SK-MEL-5 (cell line): ENCODE data around the gene IFITM1. TPM values are rescaled to one million over a fixed set of nuclear protein-coding genes. Genes with fewer than 3 reads are reported as not detected.
"Not testable (repeated sequence)": the region's sequence is repeated elsewhere in the genome, so short reads cannot be mapped to it uniquely, and the experiment has no call there.

Experiments
- DNase-seq: peaks from one replicate; pipeline ENCODE4 v3.0.0-alpha.2; 2016; ENCODE audit warnings: low read depth, low spot score
- in situ Hi-C: cut with HindIII; loops from 2 replicates; pipeline ENCODE4 v1.10.0; 2016; ENCODE audit warnings: low sequenced_read_pairs, high pct_unique_total_duplicates, low pct_unique_long_range_greater_than_20kb
- total RNA-seq: library from RNA; depleted of rRNA; stranded (reverse); fragments of >200 nt; shearing (Covaris generic); gene quantifications from 2 replicates; pipeline ENCODE4 v1.2.3, GENCODE V29; 2014

IFITM1 gene
- total RNA-seq, 1 experiment from 2014 or later: 0.79 TPM

- DNase-seq: no peak
- in situ Hi-C loops: no loop called here
Observed at GRCh38 chr11:315516-315994, 1.7 kb downstream of the IFITM1 start.

GRCh38 chr11:316031-316701, 2.3 kb downstream of the IFITM1 start:
- in situ Hi-C loops: no loop called here

GRCh38 chr11:316891-317301, 3.1 kb downstream of the IFITM1 start:
- in situ Hi-C loops: no loop called here
- DNase-seq: no peak

More at GRCh38 chr11:316031-316701, 2.3 kb downstream of the IFITM1 start:
- DNase-seq: no peak

- in situ Hi-C loops, DNase-seq: not testable (repeated sequence)
Observed at GRCh38 chr11:317668-318404, 4.0 kb downstream of the IFITM1 start.

DNA sequence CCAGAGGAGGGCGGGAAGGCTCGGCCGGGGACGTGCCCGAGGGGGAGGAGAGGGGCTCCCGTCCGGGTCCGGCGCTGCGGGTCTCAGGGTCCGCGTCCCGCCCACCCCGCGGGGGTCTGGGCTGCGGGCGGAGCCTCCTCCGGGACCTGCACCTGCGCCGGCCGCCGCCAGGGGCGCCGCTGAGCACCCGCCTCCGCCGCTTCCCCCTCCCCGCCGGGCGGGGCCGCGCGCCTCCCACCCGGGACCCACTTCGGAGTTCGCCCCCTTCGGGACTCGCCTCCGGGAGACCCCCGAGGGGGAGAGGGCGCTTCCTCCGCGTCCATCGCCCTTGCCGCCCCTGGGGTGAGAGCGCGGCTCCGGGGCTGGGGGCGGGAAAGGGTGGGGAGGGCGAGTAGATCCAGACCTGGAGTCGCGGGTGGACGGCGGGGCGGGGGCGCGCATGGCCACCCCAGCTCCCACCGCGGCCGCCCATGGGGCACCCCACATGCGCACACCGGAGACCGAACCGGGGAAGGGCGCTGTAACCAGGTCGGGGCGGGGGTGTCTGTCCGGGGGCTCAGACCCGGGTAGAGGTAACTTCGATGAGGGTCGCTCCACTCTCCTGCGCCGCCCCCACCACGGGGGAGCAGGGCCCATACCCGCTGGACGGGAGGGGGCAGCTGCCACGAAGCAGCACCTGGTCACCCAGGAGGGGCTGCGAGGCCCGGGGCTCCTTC, 4.7 kb downstream of the IFITM1 start:
- DNase-seq, in situ Hi-C loops: not testable (repeated sequence)

GRCh38 chr11:319121-319887, 5.5 kb downstream of the IFITM1 start:
- DNase-seq, in situ Hi-C loops: not testable (repeated sequence)

- in situ Hi-C loops, DNase-seq: not testable (repeated sequence)
Observed at GRCh38 chr11:319888-320273, 6.0 kb downstream of the IFITM1 start.

DNA sequence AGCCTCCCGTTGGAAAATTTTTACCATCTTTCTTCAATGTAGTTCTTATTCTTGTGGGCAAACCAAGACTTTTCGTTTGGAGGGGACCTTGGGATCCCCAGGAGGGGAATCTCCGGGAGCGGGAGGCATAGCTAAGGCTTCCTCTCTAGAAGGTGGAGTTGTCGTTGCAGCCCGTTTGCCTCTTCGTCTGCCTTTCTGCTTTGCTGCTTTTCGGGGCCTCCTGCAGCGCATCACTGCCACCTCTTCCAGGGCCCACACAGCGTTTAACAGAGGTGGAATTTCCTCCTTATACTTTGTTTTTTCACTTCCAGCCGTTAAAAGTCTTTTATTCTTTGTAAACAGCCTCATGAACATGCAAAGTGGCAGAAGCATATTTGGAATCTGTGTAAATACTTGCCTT, 10.3 kb downstream of the IFITM1 start:
- in situ Hi-C loops: no loop called here
- DNase-seq: no peak

DNA sequence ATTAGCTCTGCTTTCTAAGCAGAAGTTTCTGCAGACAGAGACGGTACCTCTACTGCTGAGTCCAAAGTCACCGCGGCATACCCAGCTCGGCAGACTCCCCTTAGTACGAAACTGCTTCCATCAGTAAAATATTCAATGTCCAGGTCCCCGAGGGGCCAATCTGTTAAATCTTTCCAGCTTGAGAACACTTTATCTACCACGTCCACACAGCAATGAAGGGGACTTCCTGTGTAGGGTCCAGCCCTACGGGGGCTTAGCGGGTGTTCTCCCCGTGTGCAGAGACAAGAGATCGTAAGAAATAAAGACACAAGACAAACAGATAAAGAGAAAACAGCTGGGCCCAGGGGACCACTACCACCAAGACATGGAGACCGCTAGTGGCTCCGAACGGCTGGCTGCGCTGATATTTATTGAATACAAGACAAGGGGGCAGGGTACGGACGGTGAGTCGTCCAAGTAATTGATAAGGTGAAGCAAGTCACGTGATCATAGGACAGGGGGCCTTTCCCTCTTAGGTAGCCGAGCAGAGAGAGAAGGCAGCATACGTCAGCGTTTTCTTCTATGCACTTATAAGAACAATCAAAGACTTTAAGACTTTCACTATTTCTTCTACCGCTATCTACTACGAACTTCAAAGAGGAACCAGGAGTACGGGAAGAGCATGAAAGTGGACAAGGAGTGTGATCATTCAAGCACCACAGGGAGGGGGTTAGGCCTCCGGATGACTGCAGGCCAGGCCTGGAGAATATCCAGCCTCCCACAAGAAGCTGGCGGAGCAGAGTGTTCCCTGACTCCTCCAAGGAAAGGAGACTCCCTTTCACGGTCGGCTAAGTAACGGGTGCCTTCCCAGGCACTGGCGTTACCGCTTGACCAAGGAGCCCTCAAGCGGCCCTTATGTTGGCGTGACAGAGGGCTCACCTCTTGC, 11.0 kb downstream of the IFITM1 start:
- in situ Hi-C loops: not testable (repeated sequence)

DNA sequence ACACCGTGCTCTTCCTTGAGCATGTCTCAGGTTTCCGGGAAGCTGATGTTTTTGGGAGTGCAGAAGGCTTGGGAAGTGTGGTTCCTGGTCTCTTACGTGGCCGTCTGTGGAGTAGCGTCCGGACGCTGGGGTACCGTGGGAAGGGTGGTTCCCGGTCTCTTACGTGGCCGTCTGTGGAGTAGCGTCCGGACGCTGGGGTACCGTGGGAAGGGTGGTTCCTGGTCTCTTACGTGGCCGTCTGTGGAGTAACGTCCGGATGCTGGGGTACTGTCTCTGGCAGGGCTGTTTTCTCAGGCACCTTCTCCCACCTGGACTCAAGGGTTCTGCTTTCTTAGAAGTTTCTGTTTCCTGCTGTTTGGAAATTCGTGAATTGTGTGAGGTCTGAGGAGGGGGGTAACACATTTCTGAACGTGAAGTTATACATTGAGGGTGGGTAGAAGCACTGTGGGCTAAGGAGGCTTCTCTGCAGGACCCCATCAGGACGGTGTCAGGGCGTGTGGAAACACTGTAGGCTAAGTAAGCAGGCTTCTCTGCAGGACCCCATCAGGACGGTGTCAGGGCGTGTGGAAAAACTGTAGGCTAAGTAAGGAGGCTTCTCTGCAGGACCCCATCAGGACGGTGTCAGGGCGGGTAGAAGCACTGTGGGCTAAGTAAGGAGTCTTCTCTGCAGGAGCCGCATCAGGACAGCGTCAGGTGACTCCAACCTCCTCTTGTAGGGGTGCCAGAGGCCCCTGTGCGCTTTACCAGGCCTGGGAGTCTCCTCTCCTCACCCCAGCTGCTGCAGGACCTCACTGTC, 12.2 kb downstream of the IFITM1 start:
- in situ Hi-C loops: no loop called here
- DNase-seq: no peak

More for the DNA sequence above, 11.0 kb downstream of the IFITM1 start:
- not testable (repeated sequence) for DNase-seq

GRCh38 chr11:326592-326841, 12.7 kb downstream of the IFITM1 start:
- no peak for DNase-seq
- in situ Hi-C loops: no loop called here

GRCh38 chr11:326842-327580, 13.2 kb downstream of the IFITM1 start:
- in situ Hi-C loops: no loop called here
- DNase-seq: no peak

- in situ Hi-C loops: no loop called here
Observed at GRCh38 chr11:327581-327923, 13.7 kb downstream of the IFITM1 start.

GRCh38 chr11:328012-328411, 14.2 kb downstream of the IFITM1 start:
- no peak for DNase-seq
- in situ Hi-C loops: no loop called here

More at GRCh38 chr11:327581-327923, 13.7 kb downstream of the IFITM1 start:
- no peak for DNase-seq

- DNase-seq, in situ Hi-C loops: not testable (repeated sequence)
Observed at GRCh38 chr11:328516-329100, 14.8 kb downstream of the IFITM1 start.
